IMR-90 (cell line): ENCODE measurements around the gene TRNAU1AP. TPM values are rescaled to one million over a fixed set of nuclear protein-coding genes. Genes with fewer than 3 reads are reported as not detected.
A peak's percentile ranks its signal among the peaks of the same experiment; 100 is the strongest.

Experiments used
- ATAC-seq: fragments of 200-7000 bp; cut with Tn5 transposase; 2 replicates; pipeline ENCODE4 v1.9.1; 2020; ENCODE audit warnings: low read depth, mild to moderate bottlenecking, moderate library complexity
- BruUV-seq: library from RNA; stranded (reverse); fragments of 400-500 nt; replicated peaks from 2 replicates; lab custom pipeline; 2021; lab: Mats Ljungman, UMichigan
- CTCF ChIA-PET: fragments of 300-600 bp; formaldehyde crosslinking; extraction: SDS; loops from one replicate; lab custom pipeline; 2021; ENCODE audit warnings: antibody characterized with exemption; lab: Yijun Ruan, JAX
- POLR2A ChIA-PET: fragments of 300-600 bp; sonication (Branson Sonifier 250); formaldehyde crosslinking; loops from one replicate; lab custom pipeline; 2022; ENCODE audit warnings: antibody characterized with exemption; ENCODE audit not compliant: unreplicated experiment; lab: Charles Lee
- DNase-seq: peaks from one replicate; pipeline ENCODE4 v3.0.0; 2013
- H2AFZ ChIP-seq: replicated peaks from 2 replicates; pipeline ENCODE3; 2013; ENCODE audit warnings: low read length, mild to moderate bottlenecking; ENCODE audit not compliant: poor library complexity
- H2AK5ac ChIP-seq: 2 replicates; pipeline ENCODE4 v1.6.1; 2013; ENCODE audit warnings: low read depth, low read length, inconsistent platforms
- H2AK9ac ChIP-seq: replicated peaks from 2 replicates; pipeline ENCODE3; 2013; ENCODE audit warnings: mild to moderate bottlenecking, low read depth, low read length, moderate library complexity; ENCODE audit not compliant: poor library complexity
- H2BK120ac ChIP-seq: 2 replicates; pipeline ENCODE4 v1.6.1; 2013; ENCODE audit warnings: low read depth, low read length, inconsistent platforms
- H2BK15ac ChIP-seq: 3 replicates; pipeline ENCODE4 v1.6.1; 2013; ENCODE audit warnings: low read depth, low read length, inconsistent platforms
- H2BK20ac ChIP-seq: 2 replicates; pipeline ENCODE4 v1.6.1; 2013; ENCODE audit warnings: low read depth, mild to moderate bottlenecking, inconsistent platforms, low read length, moderate library complexity
- H2BK5ac ChIP-seq: 2 replicates; pipeline ENCODE4 v1.6.1; 2013; ENCODE audit warnings: mild to moderate bottlenecking, low read depth, low read length, inconsistent platforms; ENCODE audit not compliant: poor library complexity, severe bottlenecking
- H3K14ac ChIP-seq: replicated peaks from 2 replicates; pipeline ENCODE4 v1.6.1; 2013; ENCODE audit warnings: low read depth, low read length, inconsistent platforms
- H3K18ac ChIP-seq: 2 replicates; pipeline ENCODE4 v1.6.1; 2013; ENCODE audit warnings: low read depth, low read length, control low read depth
- H3K23ac ChIP-seq: 2 replicates; pipeline ENCODE4 v1.6.1; 2013; ENCODE audit warnings: low read depth, low read length, inconsistent platforms
- H3K27ac ChIP-seq: 2 replicates; pipeline ENCODE4 v1.5.1; 2013; ENCODE audit warnings: mild to moderate bottlenecking, control low read depth, low read length; ENCODE audit not compliant: insufficient read depth
- H3K27me3 ChIP-seq: 2 replicates; pipeline ENCODE4 v1.6.1; 2013; ENCODE audit warnings: low read length; ENCODE audit not compliant: control insufficient read depth, insufficient read depth
- H3K36me3 ChIP-seq: 2 replicates; pipeline ENCODE4 v1.6.1; 2013; ENCODE audit warnings: low read length, mixed read lengths; ENCODE audit not compliant: control insufficient read depth, insufficient read depth
- H3K4ac ChIP-seq: 2 replicates; pipeline ENCODE4 v1.6.1; 2013; ENCODE audit warnings: low read depth, low read length, inconsistent platforms
- H3K4me1 ChIP-seq: 2 replicates; pipeline ENCODE4 v1.6.1; 2013; ENCODE audit warnings: low read length, mixed read lengths; ENCODE audit not compliant: control insufficient read depth, insufficient read depth
- H3K4me2 ChIP-seq: 2 replicates; pipeline ENCODE4 v1.6.1; 2013; ENCODE audit warnings: low read depth, mild to moderate bottlenecking, control low read depth, low read length, moderate library complexity
- H3K4me3 ChIP-seq: 2 replicates; pipeline ENCODE4 v1.5.1; 2013; ENCODE audit warnings: low read depth, mild to moderate bottlenecking, control low read depth, low read length, moderate library complexity; ENCODE audit not compliant: insufficient read depth
- H3K56ac ChIP-seq: 2 replicates; pipeline ENCODE4 v1.6.1; 2013; ENCODE audit warnings: low read length, inconsistent platforms; ENCODE audit not compliant: insufficient read depth; ENCODE audit errors: extremely low read depth
- H3K79me1 ChIP-seq, 2 experiments: 2 replicates each; pipeline ENCODE4 v1.6.1; 2013; ENCODE audit warnings: low read length in 2 of 2, inconsistent platforms in 1 of 2, low read depth in 1 of 2
- H3K9ac ChIP-seq: 2 replicates; pipeline ENCODE4 v1.6.1; 2013; ENCODE audit warnings: low read depth, low read length, control low read depth
- H3K9me1 ChIP-seq: 2 replicates; pipeline ENCODE4 v1.6.1; 2013; ENCODE audit warnings: low read length, inconsistent platforms; ENCODE audit not compliant: insufficient read depth
- H3K9me3 ChIP-seq: 2 replicates; pipeline ENCODE4 v1.6.1; 2013; ENCODE audit warnings: low read length; ENCODE audit not compliant: control insufficient read depth, insufficient read depth
- H4K20me1 ChIP-seq: 2 replicates; pipeline ENCODE4 v1.6.1; 2013; ENCODE audit warnings: low read length, inconsistent platforms; ENCODE audit not compliant: insufficient read depth
- H4K5ac ChIP-seq: 2 replicates; pipeline ENCODE4 v1.6.1; 2013; ENCODE audit warnings: mild to moderate bottlenecking, low read depth, low read length, control low read depth
- H4K8ac ChIP-seq, 2 experiments: 2 replicates each; pipeline ENCODE4 v1.6.1; 2013; ENCODE audit warnings: low read depth in 2 of 2, low read length in 2 of 2, control low read depth in 1 of 2, inconsistent platforms in 1 of 2
- H4K91ac ChIP-seq: 2 replicates; pipeline ENCODE4 v1.6.1; 2013; ENCODE audit warnings: low read depth, low read length, inconsistent platforms; ENCODE audit not compliant: insufficient read depth
- FOS ChIP-seq: fragments of 150-350 bp; IDR thresholded peaks from 2 replicates; pipeline ENCODE4 v1.6.1; 2016; ENCODE audit warnings: low read depth, low read length
- MAFK ChIP-seq: IDR thresholded peaks from 2 replicates; pipeline ENCODE4 v1.6.1; 2012; ENCODE audit warnings: low read depth, low read length, improper control_type of control experiment
- MAZ ChIP-seq: IDR thresholded peaks from 2 replicates; pipeline ENCODE4 v1.6.1; 2012; ENCODE audit warnings: low read depth, mild to moderate bottlenecking, low read length, improper control_type of control experiment, moderate library complexity, borderline replicate concordance
- NFE2L2 ChIP-seq: fragments of 150-350 bp; IDR thresholded peaks from 2 replicates; pipeline ENCODE4 v1.6.1; 2016; ENCODE audit warnings: low read depth, mild to moderate bottlenecking, low read length
- POLR2A ChIP-seq: IDR thresholded peaks from 2 replicates; pipeline ENCODE4 v1.6.1; 2012; ENCODE audit warnings: mild to moderate bottlenecking, low read depth, low read length
- WGBS, 2 experiments: methylation state at CpG; one replicate each; pipeline versions ENCODE4 v1.1.5 to v1.1.7; 2013; ENCODE audit warnings: missing lambda C conversion rate in 2 of 2; ENCODE audit not compliant: insufficient read length in 1 of 2; ENCODE audit errors: extremely low coverage in 2 of 2; 5-methylcytosine and 5-hydroxymethylcytosine counted together
- dilution Hi-C: fragments of 300-500 bp; cut with HindIII; formaldehyde crosslinking; loops from one replicate; pipeline ENCODE4 v1.14.3; 2018; ENCODE audit warnings: low sequenced_read_pairs; ENCODE audit not compliant: unreplicated experiment
- in situ Hi-C: fragments of 300-500 bp; cut with MboI; formaldehyde crosslinking; loops from 3 replicates; pipeline ENCODE4 v1.14.3; 2019; ENCODE audit warnings: low sequenced_read_pairs, inconsistent platforms, mixed read lengths
- intact Hi-C: fragments of 100-400 bp; cut with micrococcal nuclease; formaldehyde crosslinking; loops from 2 replicates; pipeline ENCODE4 v1.10.0; 2022
- polyA plus RNA-seq, 3 experiments: library from polyadenylated mRNA; depleted of rRNA; stranded (reverse); fragments of >200 nt; gene quantifications; 2 replicates each; pipeline ENCODE4 v1.2.3, GENCODE V29; 2012; ENCODE audit warnings: low replicate concordance in 1 of 3
- total RNA-seq: library from RNA; depleted of rRNA; stranded (reverse); fragments of >200 nt; gene quantifications from 2 replicates; pipeline ENCODE4 v1.2.3, GENCODE V29; 2012
- TF ChIP-seq, protein P1 (sequence below): fragments of 150-350 bp; IDR thresholded peaks from 2 replicates; pipeline ENCODE4 v1.6.1; 2016; ENCODE audit warnings: low read depth, mild to moderate bottlenecking, low read length, moderate library complexity, borderline replicate concordance

Gene TRNAU1AP
- total and polyA plus RNA-seq, 2 of the 4 experiments (the other 2 are of a cell fraction) = 23.3 to 23.8 TPM

DNA sequence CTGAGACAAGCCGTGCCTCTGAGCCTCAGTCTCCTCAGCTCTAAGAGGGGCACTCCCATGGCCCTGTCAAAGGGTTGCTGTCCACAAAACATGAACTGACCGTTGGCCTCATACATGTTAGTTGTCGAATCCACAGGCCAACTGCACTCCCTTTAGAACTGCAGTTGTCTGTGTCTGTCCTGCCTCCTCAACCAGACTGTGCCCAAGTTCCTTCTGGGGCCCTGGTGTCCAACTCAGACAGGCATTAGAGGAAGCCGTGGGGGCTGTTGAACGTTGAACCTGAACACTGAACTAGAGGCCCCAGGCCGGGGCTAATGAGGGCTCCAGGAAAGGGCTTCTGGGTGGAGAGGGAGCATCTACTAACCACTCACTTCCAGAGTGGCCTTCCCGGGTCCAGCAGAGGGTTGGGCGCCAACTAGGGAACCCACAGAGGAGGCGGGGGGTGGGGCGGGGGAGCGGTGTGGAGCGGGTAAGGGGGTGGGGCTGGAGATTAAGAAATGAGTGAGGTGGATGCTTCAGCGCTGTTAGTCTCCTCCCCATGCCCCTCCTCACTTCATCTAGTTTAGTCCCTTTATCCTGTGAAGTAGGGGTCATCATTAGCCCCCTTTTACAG lies 38.9 kb downstream of the TRNAU1AP start, which contains the start of gene RAB42:
TSS of gene RAB42 (plus strand) at position 558 of the 613 bp plus-strand sequence. CDS start 247 bp downstream, outside the sequence.
- H3K56ac ChIP-seq = no peak within 1 kb of the TSS
- H4K8ac ChIP-seq = peak within 1 kb of the TSS; percentile 51 to 77; a peak in 2 of 4 replicates
- no peak within 1 kb of the TSS for H2BK5ac ChIP-seq
- dilution Hi-C loops (no loop called here), in situ Hi-C loops (no loop called here), intact Hi-C loops (no loop called here)
- no peaks in the 10 kb centered on the region for H3K79me1 ChIP-seq
- no peaks in the 10 kb centered on the region for H3K9me3 ChIP-seq
- H3K9ac ChIP-seq = peak within 1 kb of the TSS; percentile 44
- H2BK15ac ChIP-seq = no peak within 1 kb of the TSS
- H3K14ac ChIP-seq = peak within 1 kb of the TSS; percentile 59
- H2BK20ac ChIP-seq = no peak within 1 kb of the TSS
- peak within 1 kb of the TSS; percentile 86 for H2AFZ ChIP-seq
- peak within 1 kb of the TSS; percentile 5; the same call in 1 of the 2 replicates for H2AK5ac ChIP-seq
- peak within 1 kb of the TSS; percentile 91 for H2AK9ac ChIP-seq
- peak within 1 kb of the TSS; percentile 35; the same call in 1 of the 2 replicates for H3K4ac ChIP-seq
- ATAC-seq (peak; percentile 52), DNase-seq (no peak)
- no peak within 1 kb of the TSS; the same call in 1 of the 2 replicates for H4K5ac ChIP-seq
- H3K27me3 ChIP-seq = no peaks in the 10 kb centered on the region
- TF ChIP-seq NFE2L2 (no peak), MAFK (no peak), FOS (no peak), POLR2A (no peak), MAZ (no peak)
- TF ChIP-seq, protein P1, sequence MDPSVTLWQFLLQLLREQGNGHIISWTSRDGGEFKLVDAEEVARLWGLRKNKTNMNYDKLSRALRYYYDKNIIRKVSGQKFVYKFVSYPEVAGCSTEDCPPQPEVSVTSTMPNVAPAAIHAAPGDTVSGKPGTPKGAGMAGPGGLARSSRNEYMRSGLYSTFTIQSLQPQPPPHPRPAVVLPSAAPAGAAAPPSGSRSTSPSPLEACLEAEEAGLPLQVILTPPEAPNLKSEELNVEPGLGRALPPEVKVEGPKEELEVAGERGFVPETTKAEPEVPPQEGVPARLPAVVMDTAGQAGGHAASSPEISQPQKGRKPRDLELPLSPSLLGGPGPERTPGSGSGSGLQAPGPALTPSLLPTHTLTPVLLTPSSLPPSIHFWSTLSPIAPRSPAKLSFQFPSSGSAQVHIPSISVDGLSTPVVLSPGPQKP = no peak
- H4K20me1 ChIP-seq = no peaks in the 10 kb centered on the region
- no peaks in the 10 kb centered on the region for H3K36me3 ChIP-seq
- peak within 1 kb of the TSS; percentile 64 for H2BK120ac ChIP-seq
- H3K4me2 ChIP-seq = peak within 1 kb of the TSS; percentile 87
- H3K4me1 ChIP-seq = peaks cover 6% of the 10 kb centered on the region
- no peak within 1 kb of the TSS for H3K18ac ChIP-seq
- ChIA-PET POLR2A (no interaction called here), CTCF (no interaction called here)
- H3K27ac ChIP-seq = no peak within 1 kb of the TSS
- H3K9me1 ChIP-seq = peaks cover 3% of the 10 kb centered on the region
- 83% methylated on average over 3 of the region's 13 CpGs; no CpG with 5 or more reads in 1 of the 2 experiments for WGBS, 2 experiments
- no TSS peak for BruUV-seq
- peak within 1 kb of the TSS; percentile 85 for H3K23ac ChIP-seq
- no peak within 1 kb of the TSS for H4K91ac ChIP-seq
- peak within 1 kb of the TSS; percentile 40 for H3K4me3 ChIP-seq
